DMS79 (cell line): Measurements from ENCODE around the gene OTOG.

Experiments used
- DNase-seq: peaks from one replicate; lab custom pipeline; 2025; lab: John Stamatoyannopoulos, UW

Gene OTOG

GRCh38 chr11:17561111-17561415, 14.0 kb downstream of the OTOG start:
- DNase-seq = no peak

DNA sequence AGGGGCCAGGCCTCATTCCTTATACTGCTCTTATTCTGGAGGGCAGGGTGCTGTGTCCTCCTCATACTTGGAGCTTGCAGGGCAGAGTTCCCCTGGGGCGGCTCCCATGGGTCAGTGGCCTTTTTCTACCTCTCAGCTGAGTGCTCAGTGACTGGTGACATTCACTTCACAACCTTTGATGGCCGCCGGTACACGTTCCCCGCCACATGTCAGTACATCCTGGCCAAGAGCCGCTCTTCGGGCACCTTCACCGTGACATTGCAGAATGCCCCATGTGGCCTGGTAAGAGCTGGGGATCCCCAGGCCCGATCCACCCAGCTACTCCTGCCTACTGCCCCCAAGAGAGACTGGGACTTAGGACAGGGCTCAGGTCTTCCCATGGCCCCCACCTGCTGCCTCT, 14.5 kb downstream of the OTOG start:
- no peak for DNase-seq

DNA sequence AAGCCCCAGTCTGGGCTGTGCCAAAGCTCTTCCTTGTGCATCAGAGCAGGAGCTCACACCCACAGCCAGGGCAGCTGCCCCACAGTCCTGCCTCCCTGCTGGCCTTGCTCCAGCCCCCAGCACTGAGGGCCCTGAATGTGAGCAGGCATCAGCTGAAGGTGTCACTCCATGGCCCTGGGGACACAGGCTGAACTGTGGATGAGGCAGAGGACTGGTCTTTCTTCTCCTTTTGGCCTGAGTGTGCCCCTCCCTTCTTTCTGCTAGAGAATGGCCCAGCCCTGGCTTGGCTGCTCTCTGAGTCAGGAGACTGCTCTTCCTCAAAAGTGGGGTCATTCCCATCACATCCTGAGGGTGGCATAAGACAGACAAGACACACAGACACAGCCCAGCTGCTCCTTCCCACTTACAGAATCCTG, 16.2 kb downstream of the OTOG start:
- no peak for DNase-seq

GRCh38 chr11:17563961-17564686, 17.1 kb downstream of the OTOG start:
- no peak for DNase-seq

DNA sequence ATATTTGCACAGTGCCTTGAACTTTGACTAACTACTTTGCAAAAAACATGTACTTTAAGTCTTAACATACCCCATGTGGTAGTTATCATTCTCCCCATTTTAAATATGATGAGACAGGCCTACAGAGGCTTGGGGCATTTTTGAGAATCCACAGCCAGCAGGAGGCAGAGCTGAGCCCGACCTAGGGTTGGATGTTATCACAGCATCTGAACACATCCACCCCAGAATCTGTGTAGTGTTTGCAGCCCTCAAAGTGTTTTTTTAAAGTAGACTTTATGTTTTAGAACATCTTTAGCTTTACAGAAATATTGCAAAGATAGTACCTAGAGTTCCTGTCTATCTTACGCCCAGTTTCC, 17.6 kb downstream of the OTOG start:
- no peak for DNase-seq

GRCh38 chr11:17568944-17569343, 21.9 kb downstream of the OTOG start:
- DNase-seq = no peak

DNA sequence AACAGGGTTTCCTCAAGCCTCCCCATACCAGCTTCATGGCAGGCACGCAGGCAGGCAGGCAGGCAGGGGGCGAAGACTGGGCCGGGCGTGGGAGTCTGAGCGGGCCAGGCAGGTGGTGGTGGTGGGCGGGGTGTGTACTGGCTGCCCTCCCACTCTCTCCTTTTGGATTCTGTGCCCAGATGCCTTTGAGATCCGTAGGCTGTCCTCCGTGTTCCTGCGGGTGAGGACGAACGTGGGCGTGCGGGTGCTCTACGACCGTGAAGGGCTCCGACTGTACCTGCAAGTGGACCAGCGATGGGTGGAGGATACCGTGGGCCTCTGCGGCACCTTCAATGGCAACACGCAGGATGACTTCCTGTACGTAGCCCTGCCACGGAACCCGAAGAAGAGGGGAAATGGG, 23.0 kb downstream of the OTOG start:
- DNase-seq = no peak

- no peak for DNase-seq
These were observed 24.6 kb downstream of the OTOG start for GRCh38 chr11:17571431-17572358.

DNA sequence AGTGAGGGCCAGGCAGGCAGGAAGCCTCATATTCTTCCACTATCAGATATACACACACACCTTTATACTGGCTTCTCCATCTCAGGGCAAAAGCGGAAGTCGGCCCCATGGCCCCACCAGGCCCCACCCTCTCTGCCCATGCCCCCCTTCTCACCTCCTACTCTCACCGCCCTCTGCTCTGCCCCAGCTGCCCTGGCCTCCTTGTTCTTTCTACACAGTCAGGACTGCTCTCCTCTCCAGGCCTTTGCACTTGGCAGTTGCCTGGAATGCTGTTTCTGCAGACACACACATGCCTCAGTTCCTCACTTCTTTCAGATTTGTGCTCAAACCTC, 25.3 kb downstream of the OTOG start:
- no peak for DNase-seq

DNA sequence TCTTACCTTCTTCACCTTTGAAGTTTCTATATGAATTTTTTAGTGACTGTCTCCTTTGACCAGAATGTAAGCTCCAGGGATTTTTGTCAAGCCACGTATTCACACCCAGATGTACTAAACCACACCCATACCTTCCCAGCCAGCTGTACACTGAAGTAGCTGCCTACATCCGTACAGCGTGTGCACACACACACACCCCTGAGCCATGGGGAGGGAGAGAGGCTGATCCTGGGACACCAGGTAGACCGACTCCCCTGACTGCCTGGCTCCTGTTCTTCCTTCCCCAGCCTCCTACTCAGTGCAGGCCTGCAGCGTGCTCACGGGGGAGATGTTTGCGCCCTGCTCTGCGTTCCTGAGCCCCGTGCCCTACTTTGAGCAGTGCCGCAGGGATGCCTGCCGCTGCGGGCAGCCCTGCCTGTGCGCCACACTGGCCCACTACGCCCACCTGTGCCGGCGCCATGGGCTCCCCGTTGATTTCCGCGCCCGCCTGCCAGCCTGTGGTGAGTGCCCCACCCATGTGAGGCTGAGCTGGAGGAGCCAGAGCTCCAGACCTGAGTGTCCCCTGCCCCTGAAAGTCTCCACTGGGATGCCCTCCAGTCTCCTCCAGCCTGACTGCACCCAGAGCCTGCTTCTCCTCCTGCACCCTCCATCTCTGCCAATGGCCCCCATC, 25.9 kb downstream of the OTOG start:
- no peak for DNase-seq

- DNase-seq = no peak
These were observed 26.5 kb downstream of the OTOG start for GRCh38 chr11:17573526-17573925.

DNA sequence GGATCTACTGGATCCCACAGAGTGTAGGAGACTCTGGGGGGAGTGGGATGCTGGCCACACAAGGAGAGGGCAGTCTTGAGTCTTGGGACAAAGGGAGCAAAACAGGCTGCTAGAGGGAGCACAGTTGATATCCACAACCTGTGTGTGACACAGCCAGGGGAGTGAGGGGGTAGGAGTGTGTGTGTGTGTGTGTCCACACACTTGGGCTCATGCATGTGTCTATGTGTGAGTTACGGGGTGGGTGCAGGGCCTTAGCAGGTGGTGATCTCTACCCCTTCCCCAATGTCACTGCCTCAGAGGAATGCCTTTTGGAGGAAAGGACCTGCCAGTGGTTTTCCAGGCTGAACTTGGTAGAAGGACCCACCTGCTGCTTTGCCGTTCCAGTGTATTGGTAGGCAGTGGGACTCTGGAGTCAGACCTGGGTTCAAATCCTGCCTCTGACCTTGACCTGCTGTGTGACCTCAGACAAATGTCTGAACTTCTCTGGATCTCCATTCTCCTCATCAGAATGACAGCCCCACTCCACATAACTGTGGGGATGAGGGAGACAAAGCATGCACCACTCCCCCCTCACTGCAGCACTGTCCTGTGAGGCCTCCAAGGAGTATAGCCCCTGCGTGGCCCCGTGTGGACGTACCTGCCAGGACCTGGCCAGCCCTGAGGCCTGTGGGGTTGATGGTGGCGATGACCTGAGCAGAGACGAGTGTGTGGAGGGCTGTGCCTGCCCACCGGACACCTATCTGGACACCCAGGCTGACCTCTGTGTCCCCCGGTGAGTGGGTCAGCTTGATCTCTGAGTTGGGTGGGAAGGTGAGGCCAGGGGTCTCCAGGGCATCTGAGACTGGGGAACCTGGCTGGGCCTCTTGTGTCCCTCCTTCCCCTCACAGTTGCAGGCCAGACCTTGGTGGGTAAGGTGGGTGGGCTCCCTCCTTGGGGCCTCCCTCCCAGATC, 27.4 kb downstream of the OTOG start:
- DNase-seq = no peak

DNA sequence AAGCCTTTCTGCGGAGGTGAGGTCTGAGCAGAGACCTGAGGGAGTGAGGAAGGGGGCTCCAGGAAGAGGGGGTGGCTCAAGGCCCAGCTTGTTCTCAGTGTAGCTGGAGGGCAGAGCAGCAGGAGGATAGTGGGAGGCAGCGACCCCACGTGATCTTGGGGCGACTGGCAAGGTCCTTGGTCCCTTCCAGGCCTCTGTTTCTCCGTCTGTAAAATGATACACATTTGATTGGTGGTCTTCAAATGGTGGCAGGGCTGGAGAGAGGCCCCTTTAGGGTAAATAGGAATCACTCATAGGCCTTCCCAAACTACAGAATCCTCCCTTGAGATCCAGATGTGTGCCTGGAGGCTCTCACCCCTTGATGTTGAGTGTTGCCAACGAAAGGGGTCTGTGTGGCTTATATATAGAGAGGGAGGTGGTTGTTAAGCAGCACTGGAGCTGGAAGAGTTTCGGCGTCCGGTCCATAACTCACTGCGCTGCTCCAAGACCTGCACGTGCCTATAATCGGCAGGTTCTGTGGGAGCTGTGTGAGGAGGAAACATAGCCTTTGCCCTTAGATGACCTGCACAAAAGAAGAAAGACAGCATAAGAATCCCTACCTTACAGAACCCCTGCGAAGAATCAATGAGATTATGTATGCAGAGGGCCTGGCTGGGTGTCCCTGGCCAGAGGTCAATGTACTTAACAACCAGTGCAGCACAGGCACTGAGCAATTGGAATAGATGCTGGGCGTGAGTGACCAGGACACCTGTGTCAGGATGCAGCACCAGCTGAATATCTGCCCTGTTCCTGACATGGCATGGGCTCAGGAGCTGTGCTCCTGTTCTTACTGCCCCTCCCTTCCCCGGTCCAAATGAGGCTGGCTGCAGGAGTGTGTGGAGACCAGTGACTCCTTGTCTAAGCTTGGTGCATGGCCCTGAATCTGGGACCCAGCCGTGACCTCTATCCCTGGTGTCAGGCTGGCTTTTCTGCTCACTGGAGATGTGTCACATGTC, 28.7 kb downstream of the OTOG start:
- no peak for DNase-seq

DNA sequence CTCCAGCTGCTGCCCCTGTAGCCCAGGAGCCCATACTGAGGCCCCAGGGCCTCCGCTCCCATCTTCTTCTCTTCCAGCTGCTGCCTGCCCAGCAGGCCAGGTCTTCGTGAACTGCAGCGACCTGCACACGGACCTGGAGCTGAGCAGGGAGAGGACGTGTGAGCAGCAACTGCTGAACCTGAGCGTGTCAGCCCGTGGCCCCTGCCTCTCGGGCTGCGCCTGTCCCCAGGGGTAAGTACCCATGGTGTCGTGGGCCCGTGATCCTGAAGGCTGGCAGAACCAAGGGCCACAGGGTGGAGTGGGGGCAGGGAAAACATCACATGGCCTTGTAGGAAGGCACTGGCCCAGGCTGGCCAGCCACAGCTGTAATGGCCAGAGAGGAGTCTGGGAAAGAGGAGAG, 31.2 kb downstream of the OTOG start:
- DNase-seq = no peak

DNA sequence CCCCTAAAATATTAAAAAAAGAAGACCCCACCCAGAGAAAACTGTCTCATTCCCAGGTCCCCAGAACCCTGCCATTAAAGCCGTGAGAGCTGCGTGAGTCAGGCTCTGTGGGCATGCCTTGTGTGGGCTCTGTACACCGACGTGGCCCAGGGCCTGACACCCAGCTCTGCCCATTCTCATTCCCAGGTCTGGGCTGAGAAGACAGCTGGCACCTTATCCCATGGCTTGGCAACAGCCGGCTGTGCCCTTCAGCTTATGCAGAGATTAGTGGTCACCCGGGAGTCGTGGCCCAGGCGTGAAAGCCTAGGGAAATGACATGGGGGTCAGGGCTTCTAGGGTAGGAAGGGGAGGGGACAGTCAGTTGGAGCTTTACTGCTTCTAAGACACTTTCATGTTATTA, 31.9 kb downstream of the OTOG start:
- no peak for DNase-seq

DNA sequence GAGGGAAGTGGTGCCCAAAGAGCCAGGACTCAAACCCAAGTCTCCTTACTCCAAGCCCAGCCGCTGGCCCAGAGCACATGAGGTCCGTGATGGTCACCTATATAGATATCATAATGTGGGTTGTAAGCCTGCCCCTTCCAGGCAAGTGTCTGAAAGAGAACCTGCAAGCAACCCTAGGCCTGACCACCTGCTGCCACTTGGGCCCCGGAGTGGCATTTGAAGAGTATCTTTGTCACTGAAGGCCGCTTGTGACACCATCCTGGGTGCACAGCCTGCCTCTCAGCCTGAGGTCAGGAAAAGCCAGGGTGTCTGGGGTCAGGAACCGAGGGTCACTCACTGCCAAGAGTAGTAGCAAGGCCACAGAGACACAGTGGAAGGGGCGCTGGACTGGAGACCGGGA, 32.4 kb downstream of the OTOG start:
- DNase-seq = no peak

GRCh38 chr11:17580271-17580670, 33.2 kb downstream of the OTOG start:
- no peak for DNase-seq

- no peak for DNase-seq
These were observed 34.1 kb downstream of the OTOG start for GRCh38 chr11:17581036-17581731.

DNA sequence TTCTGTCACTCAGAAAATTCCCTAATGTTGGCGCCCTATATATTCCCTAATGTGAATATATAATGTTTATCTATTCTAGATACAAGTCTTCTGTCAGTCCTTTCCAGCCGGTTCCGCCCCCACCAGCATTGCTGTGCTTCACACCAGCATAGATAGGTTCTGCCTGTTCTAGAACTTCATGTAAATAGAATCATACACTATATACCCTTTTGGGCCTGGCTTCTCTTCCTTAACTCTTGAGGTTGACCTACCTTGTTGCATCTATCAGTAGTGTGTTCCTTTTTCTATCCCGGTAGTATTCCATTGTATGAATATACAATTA, 34.6 kb downstream of the OTOG start:
- no peak for DNase-seq

GRCh38 chr11:17585911-17586695, 39.0 kb downstream of the OTOG start:
- DNase-seq = no peak
